Ecto neural progenitor cell (in vitro differentiated cells): Measurements from ENCODE around the gene IP6K3.

ENCODE experiments used
- DNase-seq: peaks from one replicate; pipeline ENCODE4 v3.0.0-alpha.2; 2018; ENCODE audit warnings: low spot score

Gene IP6K3

GRCh38 chr6:33722103-33722623 is 24.5 kb downstream of the IP6K3 start:
- DNase-seq, result no peak

GRCh38 chr6:33721508-33721907 is 25.2 kb downstream of the IP6K3 start:
- DNase-seq, result no peak

- DNase-seq, result no peak
Observed at GRCh38 chr6:33720998-33721397, 25.7 kb downstream of the IP6K3 start.

- no peak for DNase-seq
Observed at GRCh38 chr6:33719326-33719987, 27.2 kb downstream of the IP6K3 start.

- DNase-seq, result no peak
Observed at GRCh38 chr6:33718713-33719112, 28.0 kb downstream of the IP6K3 start.

- no peak for DNase-seq
Observed at GRCh38 chr6:33717934-33718455, 28.7 kb downstream of the IP6K3 start.

- DNase-seq, result no peak
Observed at GRCh38 chr6:33716890-33717632, 29.6 kb downstream of the IP6K3 start.

- no peak for DNase-seq
Observed at GRCh38 chr6:33716379-33716778, 30.3 kb downstream of the IP6K3 start.

GRCh38 chr6:33714385-33715040 is 32.2 kb downstream of the IP6K3 start:
- no peak for DNase-seq

GRCh38 chr6:33713786-33714185 is 32.9 kb downstream of the IP6K3 start:
- DNase-seq, result no peak

- no peak for DNase-seq
Observed at GRCh38 chr6:33712914-33713313, 33.8 kb downstream of the IP6K3 start.

GRCh38 chr6:33711140-33712129 is 35.3 kb downstream of the IP6K3 start, which contains the start of gene UQCC2:
UQCC2 (minus strand) TSS chr6:33711700; CDS start chr6:33711686, 14 bp downstream.
- DNase-seq, result peak; percentile 97

- no peak for DNase-seq
Observed at GRCh38 chr6:33710296-33711121, 36.2 kb downstream of the IP6K3 start.

GRCh38 chr6:33709605-33710295 is 37.0 kb downstream of the IP6K3 start:
- no peak for DNase-seq

GRCh38 chr6:33708516-33709204 is 38.0 kb downstream of the IP6K3 start:
- DNase-seq, result no peak

- DNase-seq, result no peak
Observed at GRCh38 chr6:33707771-33708170, 38.9 kb downstream of the IP6K3 start.

GRCh38 chr6:33705955-33706725 is 40.6 kb downstream of the IP6K3 start:
- no peak for DNase-seq

- DNase-seq, result no peak
Observed at GRCh38 chr6:33705268-33705885, 41.3 kb downstream of the IP6K3 start.
